NCI-H345 treated with DMSO at 0.1 percent for 48 hours (cell line): ENCODE measurements around the gene WWC1.
A peak's percentile ranks its signal among the peaks of the same experiment; 100 is the strongest.

ENCODE experiments used
- DNase-seq: peaks from one replicate; lab custom pipeline; 2025; ENCODE audit not compliant: unreplicated experiment; lab: John Stamatoyannopoulos, UW

Gene WWC1

DNA sequence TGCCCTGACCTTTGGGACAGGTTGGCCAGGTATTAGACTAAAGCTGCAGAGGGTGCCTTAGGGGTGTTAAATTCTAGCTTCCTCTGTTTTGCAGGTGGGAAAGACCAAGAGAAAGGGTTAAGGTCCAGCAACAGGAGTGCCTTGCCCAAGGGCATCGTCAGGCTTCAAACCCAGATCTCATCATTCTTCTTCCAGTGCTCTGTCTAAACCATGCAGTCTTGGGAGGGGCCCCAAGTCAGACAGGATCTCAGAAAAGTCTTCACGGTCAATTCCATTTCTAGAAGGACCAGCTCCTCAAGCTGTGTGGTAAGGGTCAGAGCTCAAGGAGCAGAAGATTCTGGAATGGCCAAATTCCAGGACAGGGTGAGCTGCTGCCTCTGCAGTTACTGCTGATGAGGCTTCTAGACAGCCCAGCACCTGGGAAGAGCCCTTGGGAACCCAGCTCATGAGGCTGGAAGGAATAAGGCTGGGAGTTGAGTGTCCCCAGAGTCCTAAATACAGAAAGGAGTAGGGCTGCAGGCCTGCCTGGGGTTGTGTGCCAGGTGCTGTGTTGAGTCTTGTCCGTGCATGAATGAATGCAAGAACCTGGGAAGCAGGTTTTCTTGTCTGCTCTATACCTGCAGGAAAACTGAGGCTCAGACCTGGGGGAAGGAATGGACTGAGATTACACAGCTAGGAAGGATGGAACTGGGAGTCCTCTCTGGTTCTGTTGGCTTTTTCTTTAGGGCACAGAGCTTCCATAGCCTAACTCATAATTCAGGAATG, 69.3 kb downstream of the WWC1 start:
- DNase-seq = no peak

GRCh38 chr5:168362097-168362885, 70.8 kb downstream of the WWC1 start:
- DNase-seq = peak; percentile 94

- DNase-seq = no peak
Observed at GRCh38 chr5:168364151-168364661, 72.8 kb downstream of the WWC1 start.

DNA sequence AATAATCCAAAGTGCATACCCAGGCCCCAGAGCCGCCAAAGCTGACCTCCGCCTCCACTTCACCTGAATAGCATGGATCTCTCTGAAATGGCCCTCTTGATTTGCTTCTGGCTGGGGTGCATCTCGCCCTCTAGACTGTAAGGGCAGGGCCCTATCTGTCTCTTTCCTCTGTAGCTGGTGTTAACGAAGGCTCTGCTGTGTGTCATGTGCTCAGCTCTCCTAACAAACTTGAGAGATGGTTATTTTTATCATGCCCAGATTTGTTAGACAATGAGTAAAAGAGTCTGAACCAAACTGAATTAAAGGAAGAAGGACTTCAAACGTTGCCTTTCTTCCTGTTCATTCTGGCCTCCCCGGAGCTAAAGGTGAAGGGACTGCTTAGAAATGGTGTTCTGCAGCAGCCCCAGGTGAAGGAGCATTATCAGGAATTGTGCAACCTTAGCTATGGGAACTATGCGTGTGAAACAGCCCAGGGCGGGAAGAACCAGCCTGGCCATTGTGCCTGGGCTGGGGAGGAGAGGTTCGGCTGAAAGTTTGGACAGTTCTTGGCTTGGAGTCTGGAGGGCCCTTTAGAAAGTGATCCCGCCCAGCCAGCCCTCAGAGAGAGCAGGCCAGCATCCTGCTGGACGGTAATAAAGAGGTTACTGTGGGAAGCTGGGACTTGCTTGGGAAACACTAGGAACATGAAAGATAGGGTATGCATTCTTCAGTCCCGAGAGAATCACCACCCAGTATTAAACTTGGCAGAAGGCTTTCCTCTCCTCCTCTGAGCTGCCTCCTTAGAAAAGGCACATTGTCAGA, 73.5 kb downstream of the WWC1 start:
- no peak for DNase-seq

DNA sequence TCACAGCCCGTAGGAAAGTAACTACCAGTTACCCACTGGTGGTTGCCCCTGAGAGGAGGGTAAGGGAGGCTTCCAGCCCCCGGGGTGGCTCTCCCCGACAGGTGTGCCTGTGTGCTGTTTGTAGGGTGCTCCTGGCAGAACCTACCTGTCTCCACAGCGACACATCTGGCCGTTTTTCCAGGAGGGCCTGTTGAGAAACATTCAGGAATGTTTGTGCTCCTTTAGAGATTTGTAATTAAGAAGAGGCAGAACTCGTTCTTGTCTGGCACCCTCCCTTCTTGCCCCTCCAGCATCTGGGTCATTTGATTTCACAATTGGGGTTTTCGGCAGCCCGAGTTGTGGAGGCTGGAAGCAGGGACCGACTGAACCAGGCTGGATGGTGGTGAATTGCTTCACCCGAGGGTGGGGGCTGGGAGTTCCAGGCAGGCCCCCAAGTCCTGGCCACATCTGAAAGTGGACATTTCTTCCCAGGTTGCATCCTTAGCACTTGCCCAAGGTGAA, 74.2 kb downstream of the WWC1 start:
- no peak for DNase-seq

GRCh38 chr5:168366116-168366515, 74.7 kb downstream of the WWC1 start:
- DNase-seq = no peak

GRCh38 chr5:168368854-168369253, 77.4 kb downstream of the WWC1 start:
- no peak for DNase-seq

DNA sequence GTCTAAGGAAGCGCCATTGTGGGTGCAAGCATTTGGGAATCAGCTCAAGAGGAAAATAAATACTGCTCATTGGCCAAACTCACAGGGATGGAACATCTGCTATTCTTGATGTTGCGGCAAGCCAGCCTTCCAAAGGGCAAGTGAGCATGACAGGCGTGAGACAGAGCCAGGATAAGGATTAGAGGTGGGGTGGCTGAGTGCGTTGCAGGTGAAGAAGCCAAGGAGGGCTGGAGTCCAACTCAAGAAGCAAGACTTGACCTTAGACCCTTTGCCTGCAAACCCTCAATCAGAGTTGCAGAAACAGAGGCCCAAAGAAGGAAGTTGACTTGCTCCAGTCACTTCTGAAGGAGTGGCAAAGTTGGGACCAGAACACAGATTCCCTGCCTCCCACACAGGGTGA, 79.4 kb downstream of the WWC1 start:
- DNase-seq = no peak

DNA sequence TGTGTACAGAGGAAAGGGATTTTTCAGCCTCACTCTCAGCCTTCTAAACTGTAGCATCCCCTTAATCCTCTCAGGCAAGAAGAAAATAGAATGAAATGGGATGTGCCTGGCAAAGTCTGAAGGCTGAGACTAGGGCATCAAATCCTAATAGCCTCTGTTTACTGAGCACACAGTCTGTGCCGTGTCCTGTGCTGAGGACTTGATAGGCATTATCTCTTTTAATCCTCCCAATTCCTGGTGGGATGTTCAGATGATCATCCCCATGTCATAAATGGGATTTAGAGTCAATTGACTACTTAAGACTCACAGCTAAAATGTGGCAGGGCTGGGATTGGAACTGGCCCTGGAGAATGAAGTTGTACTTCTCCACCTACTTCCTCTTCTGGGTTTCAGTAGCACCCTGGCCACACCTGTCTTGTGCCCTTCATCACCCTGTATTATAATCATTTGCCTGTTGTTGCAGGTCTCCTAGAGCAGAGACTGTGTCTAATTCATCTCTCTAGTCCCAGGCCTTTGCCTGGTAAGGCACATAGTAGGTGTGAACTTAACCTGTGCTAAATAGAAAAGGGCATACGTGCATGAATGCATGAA, 81.0 kb downstream of the WWC1 start:
- DNase-seq = no peak

DNA sequence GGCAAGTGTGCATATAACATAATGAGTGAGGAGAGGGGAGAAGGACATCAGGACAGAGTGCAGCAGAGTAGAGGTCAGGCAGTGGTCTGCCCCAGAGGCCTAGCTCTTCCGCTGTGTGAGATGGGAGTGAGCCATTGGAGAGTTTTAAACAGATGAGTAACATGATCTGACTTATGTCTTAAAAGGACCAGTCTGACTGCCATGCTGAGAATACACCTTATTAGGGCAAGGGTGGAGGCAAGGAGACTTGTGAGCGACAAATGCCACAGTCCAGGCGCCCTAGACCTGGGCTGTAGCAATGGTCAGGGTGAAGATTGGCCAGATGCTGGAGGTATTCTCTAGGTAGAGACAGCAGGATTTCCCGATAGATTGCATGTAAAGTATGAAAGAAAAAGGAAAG, 83.1 kb downstream of the WWC1 start:
- no peak for DNase-seq

GRCh38 chr5:168375214-168375613, 83.8 kb downstream of the WWC1 start:
- DNase-seq = no peak

GRCh38 chr5:168377525-168377924, 86.1 kb downstream of the WWC1 start:
- no peak for DNase-seq

DNA sequence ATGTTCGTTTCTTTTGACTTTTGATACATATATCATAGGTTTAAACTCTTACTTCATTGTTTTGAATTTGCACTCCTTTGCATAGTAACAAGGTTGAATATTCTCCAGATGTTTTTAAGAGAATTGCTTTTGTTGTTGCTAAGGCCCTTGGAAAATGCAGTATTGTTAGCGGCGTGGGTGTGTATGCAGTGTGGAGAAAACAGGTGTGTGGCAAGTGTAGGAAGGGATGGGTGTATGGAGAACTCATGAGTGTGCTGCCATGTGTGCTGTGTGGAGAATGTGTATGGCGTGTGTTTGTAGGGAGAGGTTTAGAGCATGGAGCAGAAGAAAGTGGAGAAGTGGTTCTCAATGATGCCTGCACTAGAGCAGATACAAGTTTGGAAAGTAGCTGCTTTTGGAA, 87.3 kb downstream of the WWC1 start:
- no peak for DNase-seq

GRCh38 chr5:168382421-168382820, 91.0 kb downstream of the WWC1 start:
- no peak for DNase-seq

DNA sequence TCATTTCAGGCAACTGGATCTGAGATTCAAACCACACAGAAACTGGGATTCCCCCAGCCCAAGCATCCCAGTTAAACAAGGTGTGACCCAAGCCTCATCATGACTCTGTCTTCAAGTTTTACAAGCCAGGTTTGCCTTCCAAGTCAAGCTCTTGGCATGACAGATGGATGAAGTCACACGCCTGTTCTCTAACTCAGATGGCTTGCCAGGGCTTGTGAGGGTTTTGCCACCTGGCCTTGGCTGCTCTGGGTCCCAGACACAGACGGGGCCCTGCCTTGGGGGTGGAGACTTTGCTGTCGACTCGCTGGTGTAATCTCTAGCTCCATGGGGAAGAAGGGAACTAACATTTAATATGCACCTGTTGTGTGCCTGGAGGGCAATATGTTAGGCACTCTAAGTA, 99.0 kb downstream of the WWC1 start:
- DNase-seq = no peak

DNA sequence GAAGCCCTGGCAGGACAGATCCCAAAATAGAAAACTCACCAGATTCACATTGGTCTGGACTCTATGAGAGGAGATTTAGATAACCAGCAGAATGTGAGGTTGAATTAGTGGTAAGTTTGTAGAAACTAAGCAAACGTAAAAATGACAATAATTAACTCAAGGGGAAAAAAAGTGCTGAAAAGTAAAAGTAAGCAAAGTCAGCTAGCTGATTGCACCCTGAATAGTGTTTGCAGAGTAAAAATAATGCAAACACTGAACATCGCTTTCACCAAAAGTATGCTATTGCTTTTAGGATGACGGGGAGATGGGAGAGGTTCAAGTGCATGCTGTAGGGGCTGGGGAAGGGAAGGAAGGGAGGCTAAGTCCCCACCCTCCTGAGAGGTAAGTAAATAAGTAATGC, 102.3 kb downstream of the WWC1 start:
- no peak for DNase-seq

DNA sequence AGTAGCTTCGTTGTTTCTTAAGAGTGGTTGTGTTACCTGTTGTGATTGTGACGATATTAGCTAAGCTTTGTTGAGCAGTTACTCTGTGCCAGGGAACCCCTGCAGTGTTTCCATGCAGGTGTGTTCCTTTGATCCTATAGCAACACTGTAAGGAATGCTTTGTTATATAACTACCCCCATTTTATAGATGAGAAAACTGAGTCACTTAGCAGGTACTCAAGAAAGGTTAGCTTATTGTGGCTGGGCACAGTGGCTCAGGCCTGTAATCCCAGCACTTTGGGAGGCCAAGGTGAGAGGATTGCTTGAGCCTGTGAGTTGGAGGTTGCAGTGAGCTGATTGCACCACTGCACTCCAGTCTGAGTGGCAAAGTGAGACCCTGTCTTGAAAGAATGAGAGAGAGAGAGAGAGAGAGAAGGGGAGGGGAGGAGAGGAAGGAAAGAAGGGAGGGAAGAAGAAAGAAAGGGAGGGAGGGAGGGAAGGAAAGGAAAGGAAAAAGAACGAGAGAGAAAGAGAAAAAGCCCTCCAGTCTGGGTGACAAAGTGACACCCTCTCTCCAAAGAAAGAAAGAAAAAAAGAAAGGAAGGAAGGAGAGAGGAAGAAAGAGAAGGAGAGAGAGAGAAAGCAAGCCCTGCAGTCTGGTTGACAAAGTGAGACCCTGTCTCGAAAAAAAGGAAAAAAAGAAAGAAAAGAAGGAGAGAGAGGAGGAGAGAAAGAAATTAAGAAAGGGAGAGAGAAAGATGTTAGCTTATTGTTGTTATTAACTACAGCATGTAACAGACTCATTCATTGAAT, 109.2 kb downstream of the WWC1 start:
- DNase-seq = no peak

DNA sequence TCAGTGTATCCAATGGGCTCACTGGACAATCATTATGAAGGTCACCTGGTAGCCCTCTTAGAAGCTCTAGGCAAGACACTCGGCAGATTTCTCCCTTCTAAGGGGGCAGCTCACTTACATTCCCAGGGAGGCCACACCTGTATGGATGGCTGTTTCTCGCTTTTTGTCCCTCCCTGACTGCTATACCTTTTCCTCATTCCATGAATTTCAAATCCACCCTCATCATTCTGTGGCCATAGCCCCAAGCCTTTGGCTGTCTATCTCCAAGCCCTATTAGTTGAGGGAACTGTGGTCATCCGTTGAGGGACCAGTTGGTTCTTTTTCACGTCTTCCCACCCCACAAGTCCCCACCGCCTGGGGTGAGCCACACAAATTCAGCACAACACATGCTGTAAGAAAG, 109.8 kb downstream of the WWC1 start:
- no peak for DNase-seq

- DNase-seq = peak; percentile 4
Observed at GRCh38 chr5:168401880-168402279, 110.4 kb downstream of the WWC1 start.

DNA sequence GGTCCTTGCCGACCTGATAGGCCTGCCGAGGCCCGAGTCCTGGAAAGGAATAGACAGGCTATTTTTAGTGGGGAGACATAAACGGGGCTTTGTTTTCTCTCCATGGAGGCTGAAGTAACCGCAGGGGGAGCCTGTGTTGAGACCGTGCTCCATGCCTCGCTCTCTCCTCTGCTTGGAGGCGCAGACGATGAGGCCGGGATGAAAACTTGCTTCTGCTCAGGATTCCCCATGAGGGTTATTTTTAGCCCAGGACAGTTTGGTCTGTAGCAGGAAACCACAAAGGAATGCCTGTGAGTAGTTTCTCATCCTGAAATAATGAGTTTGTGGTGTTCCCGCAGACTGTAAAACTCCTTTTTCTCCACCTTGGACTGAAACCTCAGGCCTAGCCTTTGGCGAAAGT, 112.9 kb downstream of the WWC1 start:
- DNase-seq = no peak
